Activated CD8-positive, alpha-beta memory T cell treated with anti-CD3 and anti-CD28 coated beads, Interleukin-2, amount 50 U/mL, for 1 hour (primary cell): ENCODE results near the gene STARD3NL.
A peak's percentile ranks its signal among the peaks of the same experiment; 100 is the strongest.
"Not testable (repeated sequence)": the region's sequence is repeated elsewhere in the genome, so short reads cannot be mapped to it uniquely, and the experiment has no call there.

Experiments
- DNase-seq: peaks from one replicate; pipeline ENCODE4 v3.0.0-alpha.2; 2020; ENCODE audit errors: extremely low read depth

The STARD3NL gene, protein sequence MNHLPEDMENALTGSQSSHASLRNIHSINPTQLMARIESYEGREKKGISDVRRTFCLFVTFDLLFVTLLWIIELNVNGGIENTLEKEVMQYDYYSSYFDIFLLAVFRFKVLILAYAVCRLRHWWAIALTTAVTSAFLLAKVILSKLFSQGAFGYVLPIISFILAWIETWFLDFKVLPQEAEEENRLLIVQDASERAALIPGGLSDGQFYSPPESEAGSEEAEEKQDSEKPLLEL

DNA sequence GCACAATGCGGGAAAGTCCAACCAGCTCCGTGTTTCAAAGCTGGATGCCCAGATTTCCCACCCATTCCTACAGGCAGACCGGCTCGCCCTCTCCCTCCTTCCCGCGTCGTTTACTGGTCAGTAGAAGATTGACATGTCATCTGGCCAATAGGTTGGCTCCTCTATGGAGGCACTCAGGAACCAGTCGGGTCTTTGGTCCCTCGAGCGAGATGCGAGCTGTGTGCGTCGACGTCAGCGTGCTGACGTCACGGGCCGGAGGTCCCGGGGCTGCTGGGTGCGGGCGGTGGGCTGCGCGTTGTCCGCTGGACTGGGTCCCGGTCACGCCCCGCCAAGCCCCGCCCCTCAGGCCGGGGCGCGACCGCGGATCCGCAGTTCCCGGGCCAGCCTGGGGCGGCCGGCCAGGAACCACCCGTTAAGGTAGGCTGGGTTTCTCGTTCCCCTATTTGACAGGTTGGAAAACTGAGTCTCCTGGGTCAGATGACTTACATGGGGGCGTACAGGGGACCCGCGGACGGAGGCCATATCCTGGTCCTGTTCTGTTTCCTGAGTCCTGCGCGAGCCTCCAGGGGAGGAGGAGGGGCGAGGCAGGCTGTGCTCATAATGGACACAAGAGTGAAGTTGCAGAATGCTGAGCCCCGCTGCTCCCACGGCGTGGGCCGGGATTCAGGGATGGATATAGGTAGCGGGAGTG, at the start of gene STARD3NL:
STARD3NL (plus strand) TSS at position 242 of the 691 bp plus-strand sequence. CDS start 29,260 bp downstream, outside the sequence.
- DNase-seq, result peak; percentile 93

DNA sequence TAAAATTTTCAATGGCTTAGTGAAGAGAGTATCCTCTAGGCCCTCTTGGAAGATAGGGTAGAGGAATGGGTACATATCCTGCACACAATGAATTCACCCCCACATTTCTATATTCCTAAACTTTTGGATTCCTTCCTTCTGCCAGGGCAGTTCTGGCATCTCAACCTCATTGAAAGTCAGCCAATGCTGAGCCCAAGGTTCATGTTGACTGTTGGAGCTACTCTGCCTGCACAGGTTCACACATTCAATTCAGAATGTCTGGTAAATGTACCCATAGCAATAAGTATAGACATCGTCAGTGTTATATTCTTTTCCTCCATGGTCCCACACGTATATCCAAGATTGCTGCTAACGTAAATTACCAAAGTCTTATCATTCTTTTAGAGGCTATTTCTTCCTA, 48.9 kb upstream of the STARD3NL start:
- no peak for DNase-seq

DNA sequence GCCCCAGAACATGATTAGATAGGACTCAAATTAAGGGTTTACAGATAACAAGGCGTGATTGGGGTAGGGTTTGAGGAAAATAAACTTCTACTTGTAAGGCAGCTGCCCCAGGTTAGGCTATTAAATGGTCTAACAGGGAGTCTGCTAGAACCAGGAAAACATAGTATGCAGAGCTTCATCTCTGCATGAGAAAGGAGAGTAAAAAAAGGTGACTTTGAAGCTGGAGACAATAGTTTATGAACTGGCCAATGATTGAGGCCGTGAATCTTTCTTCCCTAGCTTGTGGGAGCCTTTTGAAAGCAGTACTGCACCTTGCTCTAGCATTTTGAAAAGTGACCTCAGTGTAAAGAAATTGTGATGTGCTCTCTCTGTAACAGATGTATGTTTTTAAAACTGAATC, 48.5 kb upstream of the STARD3NL start:
- no peak for DNase-seq

DNA sequence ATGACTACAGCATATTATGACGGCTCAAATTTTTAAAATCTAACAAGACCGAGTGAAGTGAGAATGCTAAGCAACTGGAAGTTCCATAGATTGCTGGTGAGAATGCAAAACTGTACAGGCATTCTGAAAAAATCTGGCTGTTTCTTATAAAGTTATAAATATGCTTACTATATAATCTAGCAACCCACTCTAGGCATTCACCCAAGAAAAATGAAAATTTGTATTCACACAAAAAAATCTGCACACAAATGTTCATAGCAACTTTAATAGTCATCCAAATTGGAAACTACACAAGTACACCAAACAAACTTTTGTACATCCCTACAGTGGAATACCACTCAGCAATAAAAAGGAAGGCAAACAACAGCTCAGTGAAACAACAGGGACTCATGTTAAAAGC, 39.9 kb upstream of the STARD3NL start:
- DNase-seq, result no peak

- DNase-seq, result no peak
Measured at GRCh38 chr7:38141187-38141586, 36.9 kb upstream of the STARD3NL start.

DNA sequence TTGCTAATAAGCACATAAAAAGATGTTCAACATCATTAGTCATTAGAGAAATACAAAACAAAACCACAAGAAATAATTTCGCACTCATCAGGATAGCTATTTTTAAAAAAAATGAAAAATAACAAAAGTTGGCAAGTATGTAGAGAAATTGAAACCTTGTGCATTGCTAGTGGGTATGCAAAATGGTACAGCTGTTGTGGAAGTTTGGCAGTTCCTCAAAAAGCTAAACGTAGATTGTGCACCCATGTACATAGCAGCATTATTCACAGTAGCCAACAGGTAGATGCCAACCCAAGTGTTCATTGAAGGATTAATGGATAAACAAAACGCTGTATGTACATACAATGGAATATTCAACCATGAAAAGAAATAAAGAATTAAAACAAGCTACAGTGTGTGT, 35.3 kb upstream of the STARD3NL start:
- DNase-seq, result no peak

DNA sequence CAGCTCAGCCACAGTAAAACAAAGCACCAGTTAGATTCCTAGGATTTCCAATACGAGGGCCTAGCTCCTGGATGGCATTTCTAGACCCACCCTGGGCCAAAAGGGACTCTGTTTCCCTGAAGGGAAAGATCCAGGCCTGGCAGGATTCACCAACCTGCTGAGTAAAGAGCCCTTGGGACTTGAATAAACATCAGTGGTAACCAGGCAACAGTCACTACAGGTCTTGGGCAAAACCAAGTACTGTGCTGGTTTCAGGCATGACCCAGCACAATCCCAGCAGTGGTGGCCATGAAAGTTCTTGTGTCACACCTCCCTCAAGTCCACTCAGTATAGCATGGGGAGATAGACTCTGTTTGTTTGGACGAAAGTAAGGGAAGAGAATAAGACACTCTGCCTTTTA, 31.0 kb upstream of the STARD3NL start:
- no peak for DNase-seq

DNA sequence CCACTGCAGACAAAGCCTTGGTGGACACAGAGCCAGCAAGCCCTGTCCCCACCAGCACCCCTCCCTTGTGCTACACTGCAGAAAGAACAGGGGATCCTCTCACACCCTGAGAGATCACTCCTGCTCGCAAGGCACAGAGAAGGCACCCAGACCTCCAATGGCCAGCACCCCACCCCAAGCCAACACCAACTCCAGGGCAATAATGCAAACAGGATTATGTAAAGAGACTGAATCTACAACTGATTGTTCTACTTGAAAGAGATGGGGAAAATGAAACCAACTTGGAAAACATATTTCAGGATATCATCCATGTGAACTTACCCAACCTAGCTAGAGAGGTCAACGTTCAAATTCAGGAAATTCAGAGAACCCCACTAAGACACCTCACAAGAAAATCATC, 26.5 kb upstream of the STARD3NL start:
- DNase-seq, result no peak

DNA sequence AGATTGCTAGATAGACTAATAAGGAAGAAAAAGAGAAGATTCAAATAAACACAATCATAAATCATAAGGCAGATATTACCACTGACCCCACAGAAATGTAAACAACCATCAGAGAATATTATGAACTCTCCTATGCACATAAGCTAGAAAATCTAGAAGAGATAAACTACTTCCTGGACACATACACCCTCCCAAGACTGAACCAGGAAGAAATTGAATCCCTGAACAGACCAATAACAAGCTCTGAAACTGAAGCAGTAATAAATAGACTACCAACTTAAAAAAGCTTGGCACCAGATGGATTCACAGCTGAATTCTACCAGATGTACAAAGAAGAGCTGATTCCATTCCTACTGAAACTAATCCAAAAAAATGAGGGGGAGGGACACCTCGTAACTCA, 24.5 kb upstream of the STARD3NL start:
- DNase-seq, result no peak

GRCh38 chr7:38154278-38154677, 23.8 kb upstream of the STARD3NL start:
- DNase-seq, result no peak

- DNase-seq, result no peak
Measured at GRCh38 chr7:38160003-38160571, 18.0 kb upstream of the STARD3NL start.

GRCh38 chr7:38162036-38162435, 16.0 kb upstream of the STARD3NL start:
- DNase-seq, result no peak

GRCh38 chr7:38163671-38164070, 14.4 kb upstream of the STARD3NL start:
- DNase-seq, result no peak

DNA sequence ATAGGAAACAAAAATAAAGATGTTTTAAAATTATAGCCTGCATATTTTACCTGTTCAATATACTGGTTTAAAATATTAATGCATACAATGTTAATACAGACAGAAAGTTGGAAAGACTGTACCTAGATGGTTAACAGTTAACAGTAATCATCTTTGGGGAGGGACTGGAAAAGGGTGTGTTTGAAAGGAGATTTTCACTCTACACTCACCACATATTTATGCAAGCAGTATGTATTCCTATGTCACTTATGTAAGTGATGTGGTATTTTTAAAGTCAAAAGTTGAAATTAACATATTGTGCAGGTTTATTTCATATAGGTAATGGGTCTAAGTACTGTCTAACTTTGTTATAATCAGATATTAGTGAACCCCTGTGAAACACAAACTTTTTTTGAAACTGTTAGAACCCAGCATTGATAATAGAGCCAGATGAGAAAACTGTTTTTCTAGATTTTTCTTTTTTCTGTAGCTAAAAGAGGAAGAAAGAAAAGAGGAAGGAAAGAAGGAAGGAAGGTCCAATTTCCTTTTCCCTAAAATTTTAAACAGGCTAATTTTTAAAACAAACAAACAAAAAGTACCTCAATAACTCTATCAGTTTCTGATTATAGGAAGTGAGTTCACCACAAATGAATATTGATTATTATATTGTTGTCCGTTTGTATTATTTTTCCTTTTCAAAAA, 9.0 kb upstream of the STARD3NL start:
- DNase-seq, result no peak

GRCh38 chr7:38169847-38170246, 8.2 kb upstream of the STARD3NL start:
- no peak for DNase-seq

GRCh38 chr7:38171623-38172391, 6.2 kb upstream of the STARD3NL start:
- DNase-seq, result no peak

DNA sequence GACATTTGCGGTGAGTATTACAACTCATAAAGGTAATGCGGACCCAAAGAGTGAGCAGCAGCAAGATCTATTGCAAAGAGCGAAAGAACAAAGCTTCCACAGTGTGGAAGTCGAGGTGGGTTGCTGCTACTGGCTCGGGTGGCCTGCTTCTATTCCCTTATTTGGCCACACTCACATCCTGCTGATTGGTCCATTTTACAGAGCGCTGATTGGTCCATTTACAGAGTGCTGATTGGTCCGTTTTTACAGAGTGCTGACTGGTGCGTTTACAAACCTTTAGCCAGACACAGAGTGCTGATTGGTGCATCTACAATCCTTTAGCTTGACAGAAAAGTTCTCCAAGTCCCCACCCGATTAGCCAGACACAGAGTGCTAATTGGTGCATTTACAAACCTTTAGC, 2.5 kb upstream of the STARD3NL start:
- not testable (repeated sequence) for DNase-seq

GRCh38 chr7:38177621-38178003, 433 bp upstream of the STARD3NL start:
- DNase-seq, result no peak

- DNase-seq, result no peak
Measured at GRCh38 chr7:38178695-38179344, 775 bp downstream of the STARD3NL start.

DNA sequence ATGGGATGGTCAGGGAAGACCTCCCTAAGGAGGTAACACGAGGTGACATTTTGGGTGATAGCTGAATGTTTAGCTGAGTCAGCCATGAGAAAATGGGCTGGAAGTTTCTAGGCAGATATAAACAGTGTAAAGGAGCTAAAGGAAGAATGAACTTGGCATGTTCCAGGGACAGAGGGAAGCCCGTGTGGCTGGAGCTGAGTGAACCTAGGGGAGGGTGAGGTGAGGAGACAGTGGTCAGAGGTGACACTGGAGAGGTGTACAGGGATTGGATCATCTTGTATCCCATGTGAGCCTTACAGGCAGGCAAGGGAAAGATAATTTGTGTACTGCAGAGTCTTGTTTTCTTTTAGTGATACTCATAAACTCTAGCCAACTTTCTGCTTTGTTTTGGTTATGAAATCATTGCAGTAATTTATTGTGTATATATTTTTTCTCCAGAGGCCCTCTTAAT, 1.8 kb downstream of the STARD3NL start:
- DNase-seq, result no peak

GRCh38 chr7:38181111-38181510, 3.1 kb downstream of the STARD3NL start:
- DNase-seq, result no peak
